Measurements from ENCODE around the gene CELA3B.
"Not testable (repeated sequence)": the region's sequence is repeated elsewhere in the genome, so short reads cannot be mapped to it uniquely, and the experiment has no call there.

Gene CELA3B

DNA sequence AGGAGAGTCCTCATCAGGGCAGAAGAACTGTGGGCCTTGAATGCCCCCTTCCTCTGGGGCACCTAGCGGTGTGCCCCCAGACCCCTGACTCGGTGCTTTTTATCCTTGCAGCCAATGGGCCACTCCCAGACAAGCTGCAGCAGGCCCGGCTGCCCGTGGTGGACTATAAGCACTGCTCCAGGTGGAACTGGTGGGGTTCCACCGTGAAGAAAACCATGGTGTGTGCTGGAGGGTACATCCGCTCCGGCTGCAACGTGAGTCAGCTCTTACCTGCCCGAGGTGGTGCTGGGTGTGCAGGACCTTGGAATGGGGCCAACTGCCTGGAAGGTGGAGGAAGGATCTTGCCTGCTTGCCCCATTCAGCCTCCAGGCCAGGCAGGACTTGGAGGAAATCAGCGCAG is 30.4 kb downstream of the CELA3B start:
- DNase-seq (ENCODE audit: low read depth, low spot score) = not testable (repeated sequence)

DNA sequence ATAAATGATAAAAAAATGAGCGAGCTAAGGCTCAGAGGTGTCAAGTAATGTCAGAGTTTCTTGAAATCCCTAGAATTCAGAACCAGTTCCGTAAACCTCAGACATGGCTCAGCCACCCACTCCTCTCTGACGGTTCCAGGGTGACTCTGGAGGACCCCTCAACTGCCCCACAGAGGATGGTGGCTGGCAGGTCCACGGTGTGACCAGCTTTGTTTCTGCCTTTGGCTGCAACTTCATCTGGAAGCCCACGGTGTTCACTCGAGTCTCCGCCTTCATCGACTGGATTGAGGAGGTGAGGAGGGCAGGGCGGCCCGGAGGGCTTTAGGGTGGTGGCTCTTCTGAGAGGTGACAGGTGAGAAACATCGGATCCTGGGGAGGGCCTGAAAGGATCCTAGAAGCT is 32.7 kb downstream of the CELA3B start:
- not testable (repeated sequence) for DNase-seq (ENCODE audit: low read depth, low spot score)

DNA sequence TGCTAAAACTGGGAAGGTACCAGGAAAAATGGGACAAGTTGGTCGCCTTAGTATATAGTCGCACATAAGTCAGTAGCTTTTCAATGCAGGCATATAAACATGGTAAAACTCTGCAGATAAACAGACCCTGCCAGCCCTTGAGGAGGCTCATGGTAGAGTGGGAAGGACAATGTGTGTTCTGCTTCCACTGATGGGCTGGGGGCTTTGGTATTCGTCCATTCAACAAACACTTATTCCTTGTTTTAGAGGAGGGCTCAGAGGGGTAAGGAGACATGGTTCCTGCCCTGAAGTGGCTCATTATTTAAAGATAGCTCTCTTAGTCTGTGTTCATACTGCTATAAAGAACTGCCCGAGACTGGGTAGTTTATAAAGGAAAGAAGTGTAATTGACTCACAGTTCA is 35.9 kb downstream of the CELA3B start:
- DNase-seq (ENCODE audit: low read depth, low spot score) = not testable (repeated sequence)

DNA sequence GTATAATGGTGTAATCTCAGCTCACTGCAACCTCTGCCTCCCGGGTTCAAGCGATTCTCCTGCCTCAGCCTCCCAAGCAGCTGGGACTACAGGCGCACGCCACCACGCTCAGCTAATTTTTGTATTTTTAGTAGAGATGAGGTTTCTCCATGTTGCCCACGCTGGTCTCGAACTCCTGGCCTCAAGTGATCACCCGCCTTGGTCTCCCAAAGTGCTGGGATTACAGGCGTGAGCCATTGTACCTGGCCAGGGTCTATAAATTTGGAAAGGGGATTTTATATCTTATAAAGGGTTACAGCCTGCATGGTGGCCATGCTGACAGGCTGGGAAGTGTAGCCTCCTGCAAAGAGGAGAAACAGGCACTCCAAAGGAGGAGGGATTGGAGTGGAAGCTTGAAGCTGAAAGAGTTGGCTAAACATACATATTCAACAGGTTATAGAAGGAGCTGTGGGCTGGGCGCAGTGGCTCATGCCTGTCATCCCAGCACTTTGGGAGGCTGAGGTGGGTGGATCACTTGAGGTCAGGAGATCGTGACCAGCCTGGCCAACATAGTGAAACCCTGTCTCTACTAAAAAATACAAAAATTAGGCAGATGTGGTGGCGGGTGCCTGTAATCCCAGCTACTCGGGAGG is 37.9 kb downstream of the CELA3B start:
- DNase-seq (ENCODE audit: low read depth, low spot score) = not testable (repeated sequence)

DNA sequence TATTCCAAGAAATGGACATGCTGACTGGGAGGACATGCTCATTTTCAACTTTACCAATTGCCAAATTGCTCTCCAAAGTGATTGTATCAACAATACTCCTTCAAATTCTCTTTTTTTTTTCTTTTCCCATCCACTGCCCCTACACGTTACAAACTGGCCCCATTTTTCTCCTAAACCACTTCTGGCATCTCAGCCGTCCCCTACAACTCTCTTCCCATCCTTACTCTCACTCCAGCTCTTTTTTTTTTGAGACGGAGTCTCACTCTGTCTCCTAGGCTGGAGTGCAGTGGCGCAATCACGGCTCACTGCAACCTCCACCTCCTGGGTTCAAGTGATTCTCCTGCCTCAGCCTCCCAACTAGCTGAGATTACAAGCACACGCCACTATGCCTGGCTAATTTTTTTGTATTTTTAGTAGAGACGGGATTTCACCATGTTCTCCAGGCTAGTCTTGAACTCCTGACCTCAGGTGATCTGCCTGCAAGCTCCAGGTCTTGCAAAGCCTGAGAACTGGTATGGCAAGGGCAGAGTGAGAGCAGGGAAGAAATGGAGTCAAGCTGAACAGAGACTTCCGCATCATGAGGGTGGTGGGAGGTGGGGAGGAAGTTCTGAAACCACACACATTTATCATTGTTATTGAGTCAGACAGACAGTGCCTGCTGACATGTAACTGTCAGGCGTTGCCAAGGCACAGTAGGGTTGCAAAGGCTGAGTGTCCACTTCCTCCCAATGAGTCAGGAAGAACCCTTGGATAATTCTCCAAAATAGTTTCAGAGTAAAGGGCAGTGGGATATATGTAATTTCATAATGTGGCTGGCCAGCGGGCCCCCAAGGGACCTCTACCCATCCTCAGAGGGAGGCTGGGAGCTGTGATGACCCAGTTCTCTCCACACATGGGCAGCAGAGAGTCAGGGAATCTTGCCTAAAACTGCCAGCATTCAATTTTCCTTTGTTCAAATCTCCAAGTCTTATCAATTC is 42.0 kb downstream of the CELA3B start:
- peak; percentile 53 for DNase-seq (ENCODE audit: low read depth, low spot score)

DNA sequence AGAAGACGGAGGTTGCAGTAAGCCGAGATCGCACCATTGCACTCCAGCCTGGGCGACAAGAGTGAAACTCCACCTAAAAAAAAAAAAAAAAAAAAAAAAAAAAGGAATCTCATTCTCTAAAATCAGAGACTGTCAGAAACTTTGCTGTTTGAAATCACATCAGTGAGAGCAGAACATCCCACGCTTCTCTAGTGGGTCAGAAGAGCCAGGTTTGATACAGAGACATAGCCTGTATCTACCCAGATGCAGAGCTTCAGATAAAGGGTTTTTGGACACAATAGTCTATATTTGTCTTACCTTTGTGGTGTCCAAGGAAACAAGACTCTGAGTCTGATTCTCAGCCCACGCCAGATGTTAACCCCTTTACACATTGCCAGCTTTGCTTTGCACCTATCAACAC is 44.2 kb downstream of the CELA3B start:
- no peak for DNase-seq (ENCODE audit: low read depth, low spot score)

DNA sequence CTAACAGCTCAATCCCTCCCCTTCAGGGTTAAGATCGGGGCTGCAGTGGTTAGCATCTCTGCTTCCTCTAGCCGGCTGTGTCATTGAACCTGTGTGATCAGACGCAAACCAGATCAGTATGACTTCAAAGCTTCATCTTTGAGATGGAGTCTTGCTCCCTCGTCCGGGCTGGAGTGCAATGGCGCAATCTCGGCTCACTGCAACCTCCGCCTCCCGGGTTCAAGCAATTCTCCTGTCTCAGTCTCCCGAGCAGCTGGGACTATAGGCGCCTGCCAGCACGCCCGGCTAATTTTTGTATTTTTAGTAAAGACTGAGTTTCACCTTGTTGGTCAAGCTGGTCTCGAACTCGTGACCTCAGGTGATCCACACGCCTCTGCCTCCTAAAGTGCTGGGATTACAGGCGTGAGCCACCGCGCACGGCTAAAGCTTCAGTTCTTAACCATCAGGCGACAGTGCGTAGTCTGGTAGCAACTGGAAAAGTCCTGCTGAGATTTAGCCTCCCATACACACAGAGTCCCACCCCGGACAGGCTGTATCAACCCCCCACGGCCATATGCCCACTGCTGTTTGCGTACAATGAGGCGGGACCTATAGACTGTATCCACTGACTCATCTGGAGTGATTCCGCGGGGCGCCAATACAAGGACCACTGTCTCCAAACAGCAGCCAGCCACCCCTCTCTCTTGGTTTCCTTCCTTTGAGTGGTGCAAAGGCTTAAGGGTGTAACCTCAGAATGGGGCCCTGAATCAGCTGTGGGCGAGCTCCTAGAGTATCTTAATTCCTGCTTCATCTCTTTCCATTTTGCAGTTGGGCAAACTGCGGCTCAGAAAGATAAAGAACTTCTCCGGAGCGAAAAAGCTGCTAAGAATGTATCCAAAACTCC is 47.9 kb downstream of the CELA3B start:
- DNase-seq (ENCODE audit: low read depth, low spot score) = no peak

DNA sequence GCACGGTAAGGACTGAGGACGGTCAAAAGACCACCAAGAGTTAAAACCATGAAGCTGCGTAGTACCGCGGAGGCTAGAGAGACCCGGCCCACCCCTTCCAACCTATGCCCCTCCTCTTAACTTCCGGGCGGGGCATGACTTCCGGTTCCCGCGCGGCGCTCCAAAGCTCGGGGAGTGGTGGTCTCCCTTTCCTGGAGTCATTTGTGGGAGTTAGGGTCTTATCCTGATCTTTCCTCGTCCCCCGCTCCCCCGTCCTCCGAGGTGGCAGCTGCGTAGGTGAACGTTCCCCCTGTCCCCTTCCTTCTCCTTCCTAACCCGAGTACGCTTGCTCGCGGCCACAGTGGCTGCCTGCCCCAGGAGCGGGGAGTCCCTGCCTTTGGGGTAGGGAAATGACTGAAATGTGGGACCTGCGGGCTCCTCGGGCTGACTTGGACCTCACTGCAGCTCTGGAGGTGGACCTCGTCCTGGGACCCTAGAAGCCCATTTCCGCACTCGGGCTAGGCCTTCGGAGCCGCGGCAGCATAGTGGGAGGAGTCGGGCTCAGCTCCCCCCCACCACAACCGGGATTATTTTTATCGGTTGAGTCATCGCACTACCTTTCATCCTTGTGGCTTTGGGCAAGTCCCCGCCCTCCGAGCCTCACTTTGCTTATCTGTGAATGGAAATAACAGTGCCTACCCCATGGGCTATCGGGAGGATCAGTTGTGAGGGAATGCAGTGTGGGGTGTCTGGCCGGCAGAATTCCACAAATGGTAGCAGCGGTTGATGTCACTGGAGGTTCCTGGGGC is 48.7 kb downstream of the CELA3B start:
- peak; percentile 94 for DNase-seq (ENCODE audit: low read depth, low spot score)

DNA sequence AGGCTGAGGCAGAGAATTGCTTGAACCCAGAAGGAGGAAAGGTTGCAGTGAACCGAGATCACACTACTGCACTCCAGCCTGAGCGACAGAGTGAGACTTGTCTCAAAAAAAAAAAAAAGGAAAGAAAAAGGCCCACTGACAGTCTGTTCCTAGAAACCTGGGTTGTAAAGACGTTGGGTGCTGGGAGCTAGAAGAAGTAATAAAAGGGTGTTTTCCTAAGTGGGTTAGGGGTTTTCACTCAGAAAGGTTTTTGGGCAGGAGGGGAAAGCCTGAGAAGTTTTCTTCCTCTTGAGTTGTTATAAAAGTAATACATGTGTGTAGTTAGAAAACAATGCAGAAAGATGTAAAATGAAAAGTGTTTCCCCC is 50.1 kb downstream of the CELA3B start:
- DNase-seq (ENCODE audit: low read depth, low spot score) = no peak

DNA sequence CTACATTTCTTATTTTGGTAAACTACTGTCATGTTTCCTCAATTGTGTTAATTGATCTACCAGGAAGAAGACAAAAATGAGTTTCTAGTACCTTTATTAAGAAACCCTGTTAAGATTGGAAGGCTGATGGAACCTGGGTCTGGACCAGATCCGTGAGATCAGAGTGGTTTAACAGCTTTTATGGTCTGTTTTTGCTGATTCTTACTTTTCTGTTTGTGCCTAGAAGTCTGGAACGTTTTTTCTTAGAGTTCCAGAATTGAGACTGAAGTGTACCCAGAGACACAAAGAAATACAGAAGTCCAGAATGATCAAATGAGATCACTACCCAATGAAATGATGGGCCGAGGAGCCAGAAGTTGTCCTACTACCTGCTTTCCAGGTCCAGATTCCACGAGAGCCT is 53.2 kb downstream of the CELA3B start:
- DNase-seq (ENCODE audit: low read depth, low spot score) = no peak

DNA sequence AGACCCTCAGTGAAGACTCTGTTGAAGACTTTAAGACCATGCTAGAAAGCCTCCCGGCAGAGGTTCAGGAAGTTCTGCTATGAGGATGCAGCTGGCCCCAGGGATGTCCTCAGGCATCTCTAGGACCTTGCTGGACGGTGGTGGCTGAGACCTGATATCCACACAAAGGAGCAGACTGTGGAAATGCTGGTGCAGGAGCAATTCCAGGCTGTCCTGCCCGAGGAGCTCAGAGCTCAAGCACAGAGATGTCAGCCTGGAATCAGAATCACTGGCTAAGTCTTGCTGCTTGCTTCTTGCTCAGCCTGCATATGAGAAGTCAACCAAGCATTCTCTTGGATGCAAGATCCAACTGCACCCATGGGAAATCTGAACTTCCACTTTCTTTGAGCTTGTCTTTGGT is 53.7 kb downstream of the CELA3B start:
- DNase-seq (ENCODE audit: low read depth, low spot score) = no peak

DNA sequence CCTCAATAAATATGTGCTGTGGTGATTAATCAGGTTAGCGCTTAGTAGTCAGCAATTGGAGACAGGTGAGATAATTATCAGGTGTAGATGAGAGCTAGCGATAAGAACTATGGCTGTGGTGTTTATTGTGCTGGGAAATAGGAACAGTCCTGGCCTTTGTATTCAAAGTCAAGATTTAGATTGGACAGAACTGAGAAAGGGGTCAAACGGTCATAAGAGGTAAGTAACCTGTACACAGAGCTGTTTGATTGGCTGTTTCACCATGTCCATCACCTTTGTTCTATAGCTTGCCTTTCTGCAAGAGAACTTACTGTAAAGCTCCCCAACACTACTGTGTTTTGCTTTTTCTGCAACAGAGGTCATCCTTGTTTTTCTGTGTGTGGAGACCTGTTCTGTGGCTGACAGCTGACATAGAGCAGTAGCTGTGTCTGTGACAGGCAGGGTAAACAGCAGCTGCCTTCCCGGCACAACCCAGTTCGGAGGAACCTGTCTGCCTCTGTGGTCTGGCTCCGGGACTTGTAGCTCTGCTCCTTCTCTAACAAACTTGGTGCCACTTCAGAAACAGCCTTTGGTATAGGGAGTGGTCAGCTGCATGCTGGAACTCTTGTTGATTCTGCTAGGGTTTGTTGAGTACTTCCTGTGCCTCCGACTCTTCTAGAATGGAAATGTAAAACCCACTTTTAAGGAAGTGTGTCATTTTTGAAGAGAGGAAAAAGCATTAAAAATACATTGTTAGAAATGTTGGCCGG is 54.6 kb downstream of the CELA3B start:
- no peak for DNase-seq (ENCODE audit: low read depth, low spot score)

DNA sequence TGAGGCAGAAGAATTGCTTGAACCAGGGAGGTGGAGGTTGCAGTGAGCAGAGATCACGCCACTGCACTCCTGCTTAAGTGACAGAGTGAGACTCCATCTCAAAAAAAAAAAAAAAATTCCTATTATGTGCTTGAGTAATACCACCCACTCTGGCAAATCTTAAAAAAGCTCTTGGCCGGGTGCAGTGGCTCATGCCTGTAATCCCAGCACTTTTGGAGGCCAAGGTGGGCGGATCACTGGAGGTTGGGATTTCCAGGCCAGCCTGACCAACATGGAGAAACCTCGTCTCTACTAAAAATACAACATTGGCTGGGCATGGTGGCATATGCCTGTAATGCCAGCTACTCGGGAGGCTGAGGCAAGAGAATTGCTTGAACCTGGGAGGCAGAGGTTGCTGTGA is 58.0 kb downstream of the CELA3B start:
- DNase-seq (ENCODE audit: low read depth, low spot score) = not testable (repeated sequence)

DNA sequence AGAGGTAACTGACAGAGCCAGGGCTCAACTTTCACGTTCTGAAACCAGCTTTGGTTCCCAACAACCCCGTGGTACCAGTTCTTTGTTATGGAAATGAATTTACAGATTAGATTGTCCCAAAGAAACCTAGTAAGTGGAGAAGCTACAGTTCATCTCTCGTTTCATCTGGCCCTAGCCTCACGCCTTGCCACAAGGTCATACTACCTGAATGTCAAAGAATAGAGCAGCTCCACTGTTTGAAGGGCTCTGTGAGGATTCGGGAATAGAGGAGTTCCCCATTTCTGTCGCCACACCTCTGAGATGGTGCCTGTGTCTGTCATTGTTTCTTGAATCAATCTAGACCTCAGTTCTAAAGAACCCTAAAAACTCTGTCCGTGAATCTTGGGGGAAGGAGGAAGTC is 60.7 kb downstream of the CELA3B start:
- DNase-seq (ENCODE audit: low read depth, low spot score) = no peak

DNA sequence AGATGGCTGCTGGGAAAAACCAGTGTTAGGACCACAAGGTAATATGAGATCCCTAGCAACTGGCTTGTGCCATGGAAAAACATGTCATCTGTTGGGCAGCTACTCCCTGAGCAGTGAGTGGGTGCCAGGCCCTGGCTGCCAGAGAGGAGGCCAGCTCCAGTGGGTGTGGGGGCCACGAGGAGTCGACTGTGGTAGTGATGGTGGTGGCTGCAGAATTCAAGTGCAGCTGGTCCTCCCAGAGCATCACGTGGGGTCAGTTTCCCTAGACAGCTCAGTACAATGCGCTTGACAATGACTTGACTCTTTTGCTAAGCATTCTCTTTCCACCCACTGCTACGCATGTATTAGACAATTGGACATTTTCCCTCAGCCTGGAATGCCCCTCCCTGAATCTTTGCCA is 61.2 kb downstream of the CELA3B start:
- peak; percentile 27 for DNase-seq (ENCODE audit: low read depth, low spot score)
